ENCODE measurements around the gene CD27. TPM values are rescaled to one million over a fixed set of nuclear protein-coding genes. Genes with fewer than 3 reads are reported as not detected.

CD27 gene
- total RNA-seq, 1 donor from 2014 or later: 39.3 TPM

DNA sequence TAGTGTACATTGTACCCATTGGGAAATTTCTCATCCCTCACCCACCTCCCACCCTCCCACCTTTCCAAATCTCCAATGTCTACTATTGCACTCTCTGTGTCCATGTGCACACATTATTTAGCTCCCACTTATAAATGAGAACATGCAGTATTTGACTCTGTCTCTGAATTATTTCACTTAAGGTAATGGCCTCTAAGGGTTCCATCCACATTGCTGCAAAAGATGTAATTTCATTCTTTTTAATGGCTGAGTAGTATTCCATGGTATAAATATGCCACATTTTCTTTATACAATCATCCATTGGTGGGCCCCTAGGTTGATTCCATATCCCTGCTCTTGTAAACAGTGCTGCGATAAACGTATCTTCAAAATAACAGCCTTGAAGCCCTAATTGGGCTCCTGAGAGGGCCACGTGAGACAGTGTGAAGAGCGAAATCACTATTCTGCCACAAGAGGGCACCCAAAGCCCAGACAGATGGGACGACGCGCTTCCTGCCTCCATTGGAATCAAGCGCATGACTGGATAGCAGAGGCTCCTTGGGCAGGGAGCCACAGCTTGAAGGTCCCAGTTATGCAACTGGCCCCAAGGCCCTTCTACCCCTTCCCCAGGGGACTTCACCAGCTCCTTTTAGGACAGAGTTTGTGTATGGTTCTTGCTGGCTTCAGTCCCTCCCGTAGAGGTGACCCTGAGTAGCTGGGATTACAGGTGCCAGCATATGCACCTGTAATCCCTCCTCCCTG is 21.3 kb upstream of the CD27 start:
- Mint-ChIP-seq H3K4me1 (peaks cover 40% of the 10 kb centered on the region), H3K4me3 (peak overlapping the region; percentile 19), H3K27me3 (peaks cover 2% of the 10 kb centered on the region), H3K9me3 (no peaks in the 10 kb centered on the region), H3K36me3 (ENCODE audit: low read depth) (no peaks in the 10 kb centered on the region), H3K27ac (peak overlapping the region; percentile 80)
- ATAC-seq (ENCODE audit: low read depth): peak; percentile 32
- DNase-seq: no peak
- intact Hi-C loops (cut with micrococcal nuclease): loop anchor here (1.0 to 10.0 kb wide), 8 partner anchors 42 to 1551 kb away; partner anchors contain the start of genes MRPL51, PTPN6 and VAMP1
- POLR2A ChIA-PET: interaction anchor here (0.6 to 8.6 kb wide), 9 partner anchors 21 to 116 kb away, joined by 3 to 200 read pairs (median 71); partner anchors contain the start of genes CD27, GAPDH, MRPL51 and TAPBPL
- CTCF ChIA-PET: interaction anchor here (1.0 to 7.6 kb wide), 14 partner anchors 10 to 116 kb away, joined by 3 to 276 read pairs (median 6); partner anchors contain the start of genes CD27, GAPDH, TAPBPL and VAMP1
- TF ChIP-seq, protein P1, sequence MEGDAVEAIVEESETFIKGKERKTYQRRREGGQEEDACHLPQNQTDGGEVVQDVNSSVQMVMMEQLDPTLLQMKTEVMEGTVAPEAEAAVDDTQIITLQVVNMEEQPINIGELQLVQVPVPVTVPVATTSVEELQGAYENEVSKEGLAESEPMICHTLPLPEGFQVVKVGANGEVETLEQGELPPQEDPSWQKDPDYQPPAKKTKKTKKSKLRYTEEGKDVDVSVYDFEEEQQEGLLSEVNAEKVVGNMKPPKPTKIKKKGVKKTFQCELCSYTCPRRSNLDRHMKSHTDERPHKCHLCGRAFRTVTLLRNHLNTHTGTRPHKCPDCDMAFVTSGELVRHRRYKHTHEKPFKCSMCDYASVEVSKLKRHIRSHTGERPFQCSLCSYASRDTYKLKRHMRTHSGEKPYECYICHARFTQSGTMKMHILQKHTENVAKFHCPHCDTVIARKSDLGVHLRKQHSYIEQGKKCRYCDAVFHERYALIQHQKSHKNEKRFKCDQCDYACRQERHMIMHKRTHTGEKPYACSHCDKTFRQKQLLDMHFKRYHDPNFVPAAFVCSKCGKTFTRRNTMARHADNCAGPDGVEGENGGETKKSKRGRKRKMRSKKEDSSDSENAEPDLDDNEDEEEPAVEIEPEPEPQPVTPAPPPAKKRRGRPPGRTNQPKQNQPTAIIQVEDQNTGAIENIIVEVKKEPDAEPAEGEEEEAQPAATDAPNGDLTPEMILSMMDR (IDR thresholded peaks at IDR 0.05): no peak

DNA sequence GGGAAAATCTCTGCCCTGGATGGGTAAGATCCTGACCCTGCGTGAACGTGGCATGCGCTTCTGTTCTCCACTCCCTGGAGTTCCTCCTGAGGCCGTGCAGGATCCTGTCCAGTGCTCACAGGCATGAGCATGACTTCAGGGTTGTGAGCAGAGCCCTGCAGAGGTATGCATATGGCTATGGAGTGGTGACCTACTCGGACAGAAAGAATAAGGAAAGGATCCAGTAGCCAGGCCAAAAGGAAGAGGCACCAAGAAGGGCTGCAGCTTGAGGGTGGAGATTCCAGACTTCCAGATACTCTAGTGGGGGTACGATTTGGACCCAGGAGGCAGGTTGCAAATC is 20.8 kb upstream of the CD27 start:
- intact Hi-C loops (cut with micrococcal nuclease): loop anchor here (10.0 kb wide), 2 partner anchors 531 to 1551 kb away; partner anchors contain the start of gene PTPN6
- CTCF ChIA-PET: interaction anchor here (0.9 to 7.6 kb wide), 15 partner anchors 9 to 115 kb away, joined by 3 to 276 read pairs (median 5); partner anchors contain the start of genes CD27, GAPDH, TAPBPL and VAMP1
- TF ChIP-seq, protein P1 (IDR thresholded peaks at IDR 0.05): no peak
- Mint-ChIP-seq H3K4me1 (peaks cover 42% of the 10 kb centered on the region), H3K4me3 (no peak overlapping the region), H3K9me3 (no peaks in the 10 kb centered on the region), H3K27me3 (peaks cover 2% of the 10 kb centered on the region), H3K27ac (peak overlapping the region; percentile 80), H3K36me3 (ENCODE audit: low read depth) (no peaks in the 10 kb centered on the region)
- POLR2A ChIA-PET: interaction anchor here (0.6 to 8.6 kb wide), 8 partner anchors 21 to 115 kb away, joined by 3 to 200 read pairs (median 80); partner anchors contain the start of genes CD27, GAPDH, MRPL51 and TAPBPL
- ATAC-seq (ENCODE audit: low read depth): no peak
- DNase-seq: no peak

DNA sequence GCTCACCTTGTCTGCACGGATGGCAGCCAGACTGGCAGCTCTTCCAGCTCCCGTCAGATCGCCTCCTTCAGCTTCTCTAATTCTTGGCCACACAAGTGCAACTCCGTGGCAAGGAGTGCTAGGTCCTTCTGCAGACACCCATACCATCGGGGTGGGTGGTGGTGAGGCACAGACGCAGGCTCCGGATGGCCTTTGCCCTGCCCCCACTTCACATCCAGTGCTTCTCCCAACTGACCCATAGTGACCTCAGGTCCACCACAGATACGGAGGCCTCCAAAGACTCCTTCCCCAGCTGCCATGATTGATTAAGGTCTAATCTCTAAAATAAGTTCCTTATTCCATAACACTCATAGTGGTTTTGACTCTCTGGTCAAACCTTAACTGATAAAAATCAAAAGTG is 19.9 kb upstream of the CD27 start:
- TF ChIP-seq, protein P1 (IDR thresholded peaks at IDR 0.05): no peak
- intact Hi-C loops (cut with micrococcal nuclease): loop anchor here (5.0 to 10.0 kb wide), 3 partner anchors 427 to 1550 kb away; partner anchors contain the start of genes CDCA3, PTPN6 and USP5
- Mint-ChIP-seq H3K36me3 (ENCODE audit: low read depth) (no peaks in the 10 kb centered on the region), H3K27ac (peak overlapping the region; percentile 72), H3K27me3 (peaks cover 2% of the 10 kb centered on the region), H3K9me3 (no peaks in the 10 kb centered on the region), H3K4me3 (no peak overlapping the region), H3K4me1 (peaks cover 47% of the 10 kb centered on the region)
- DNase-seq: no peak
- CTCF ChIA-PET: interaction anchor here (0.6 to 7.6 kb wide), 9 partner anchors 19 to 130 kb away, joined by 3 to 276 read pairs (median 13); partner anchors contain the start of genes CD27, GAPDH and VAMP1
- ATAC-seq (ENCODE audit: low read depth): no peak
- POLR2A ChIA-PET: interaction anchor here (0.6 to 8.6 kb wide), 7 partner anchors 20 to 114 kb away, joined by 4 to 200 read pairs (median 88); partner anchors contain the start of genes CD27, GAPDH, TAPBPL and VAMP1

DNA sequence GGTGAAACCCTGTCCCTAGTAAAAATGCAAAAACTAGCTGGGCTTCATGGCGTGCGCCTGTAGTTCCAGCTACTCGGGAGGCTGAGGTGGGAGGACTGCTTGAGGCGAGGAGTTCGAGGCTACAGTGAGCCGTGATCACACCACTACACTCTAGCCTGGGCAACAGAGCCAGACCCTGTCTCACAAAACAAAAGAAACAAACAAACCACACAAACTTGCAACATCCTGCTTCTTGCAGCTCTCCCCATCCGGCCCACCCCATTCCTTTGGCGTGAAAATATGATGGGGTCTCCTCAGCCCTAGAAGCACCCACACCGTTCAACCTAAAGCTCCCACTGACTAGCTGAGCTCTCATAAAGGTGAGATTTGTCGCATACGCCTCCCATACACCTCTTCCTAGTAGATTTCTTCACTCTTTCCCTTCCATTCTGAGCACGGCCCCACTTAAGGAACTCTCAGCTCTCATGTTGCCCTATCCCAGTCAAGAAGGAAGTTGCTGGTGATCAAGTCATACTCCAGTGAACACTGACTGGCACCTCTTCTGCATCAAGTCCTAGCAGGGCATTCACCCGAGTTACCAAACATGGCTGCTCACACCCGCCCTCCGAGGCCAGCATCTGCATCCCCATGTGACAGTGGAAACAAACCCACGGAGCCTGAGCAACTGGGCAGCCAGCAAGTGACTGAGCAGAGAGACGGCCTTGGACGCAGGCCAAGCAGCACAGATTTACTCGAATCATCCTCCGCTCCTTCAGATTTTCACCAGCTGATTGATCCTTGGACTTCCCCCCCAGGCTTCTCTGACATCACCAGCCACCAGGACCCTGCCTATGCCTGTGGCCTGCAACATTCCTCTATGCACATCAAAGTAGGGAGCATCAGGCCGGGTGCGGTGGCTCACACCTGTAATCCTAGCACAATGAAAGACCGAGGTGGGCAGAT is 18.9 kb upstream of the CD27 start:
- Mint-ChIP-seq H3K36me3 (ENCODE audit: low read depth) (no peaks in the 10 kb centered on the region), H3K9me3 (no peaks in the 10 kb centered on the region), H3K4me1 (peaks cover 57% of the 10 kb centered on the region), H3K4me3 (peak overlapping the region; percentile 76), H3K27ac (peak overlapping the region; percentile 99), H3K27me3 (peaks cover 1% of the 10 kb centered on the region)
- ATAC-seq (ENCODE audit: low read depth) (peak; percentile 56), DNase-seq (peak; percentile 60)
- CTCF ChIA-PET: interaction anchor here (1.1 to 7.6 kb wide), 7 partner anchors 18 to 129 kb away, joined by 3 to 276 read pairs (median 13); partner anchors contain the start of genes CD27 and VAMP1
- TF ChIP-seq, protein P1 (IDR thresholded peaks at IDR 0.05): no peak
- POLR2A ChIA-PET: interaction anchor here (0.5 to 8.6 kb wide), 16 partner anchors 9 to 690 kb away, joined by 3 to 200 read pairs (median 6); partner anchors contain the start of genes CD27, GAPDH, MRPL51 and NOP2
- intact Hi-C loops (cut with micrococcal nuclease): loop anchor here (1.0 to 10.0 kb wide), 5 partner anchors 36 to 1549 kb away; partner anchors contain the start of genes CDCA3, PTPN6 and USP5

Data from activated B cell treated with CpG ODN at 0.5 μM for 24 hours (primary cell).